HepG2 (cell line): ENCODE data around the gene PMPCB. TPM values are rescaled to one million over a fixed set of nuclear protein-coding genes. Genes with fewer than 3 reads are reported as not detected.

Experiments used
- ARNT2 ChIP-seq: sonication (generic); formaldehyde crosslinking; IDR thresholded peaks from 2 replicates; pipeline ENCODE4 v1.8.0; 2022; ENCODE audit warnings: mild to moderate bottlenecking, low read depth, missing genetic modification reagents, moderate library complexity
- ATRX ChIP-seq: sonication (generic); formaldehyde crosslinking; IDR thresholded peaks from 2 replicates; pipeline ENCODE4 v1.4.0; 2020; ENCODE audit warnings: missing genetic modification reagents, borderline replicate concordance
- BHLHE40 ChIP-seq: IDR thresholded peaks from 2 replicates; pipeline ENCODE4 v1.6.1; 2011; ENCODE audit warnings: low read length, improper control_type of control experiment
- ETV5 ChIP-seq: IDR thresholded peaks from 2 replicates; pipeline ENCODE4 v1.6.1; 2018; ENCODE audit warnings: missing biosample characterization, missing genetic modification reagents, inconsistent platforms, borderline replicate concordance
- HNF4A ChIP-seq: sonication (generic); formaldehyde crosslinking; IDR thresholded peaks from 2 replicates; pipeline ENCODE4 v1.4.0; 2020; ENCODE audit warnings: missing genetic modification reagents
- RNF219 ChIP-seq: sonication (generic); formaldehyde crosslinking; IDR thresholded peaks from 2 replicates; pipeline ENCODE4 v1.5.0; 2020; ENCODE audit warnings: mild to moderate bottlenecking, missing genetic modification reagents
- SMYD3 ChIP-seq: sonication (generic); formaldehyde crosslinking; IDR thresholded peaks from 2 replicates; pipeline ENCODE4 v1.8.1; 2023; ENCODE audit warnings: mild to moderate bottlenecking, missing genetic modification reagents
- SNAPC2 ChIP-seq: sonication (generic); formaldehyde crosslinking; IDR thresholded peaks from 2 replicates; pipeline ENCODE4 v1.8.1; 2022; ENCODE audit warnings: mild to moderate bottlenecking, missing genetic modification reagents
- SRSF4 ChIP-seq: fragments of 200-400 bp; formaldehyde crosslinking; IDR thresholded peaks from one replicate; pipeline ENCODE4 v1.6.1; 2018; ENCODE audit warnings: mild to moderate bottlenecking, low read depth, low read length, moderate library complexity; ENCODE audit not compliant: poor library complexity, severe bottlenecking
- TAF15 ChIP-seq: fragments of 200-400 bp; formaldehyde crosslinking; IDR thresholded peaks from one replicate; pipeline ENCODE4 v1.6.1; 2018; ENCODE audit warnings: mild to moderate bottlenecking, low read depth, low read length; ENCODE audit not compliant: poor library complexity, severe bottlenecking
- TEAD2 ChIP-seq: sonication (generic); formaldehyde crosslinking; IDR thresholded peaks from 2 replicates; pipeline ENCODE4 v1.9.0; 2021; ENCODE audit warnings: missing genetic modification reagents
- ZFP37 ChIP-seq: sonication (generic); formaldehyde crosslinking; IDR thresholded peaks from 2 replicates; pipeline ENCODE4 v1.4.0; 2020; ENCODE audit warnings: missing genetic modification reagents, borderline replicate concordance
- ZNF513 ChIP-seq: sonication (generic); formaldehyde crosslinking; conservative IDR thresholded peaks from 2 replicates; pipeline ENCODE4 v1.5.0; 2020; ENCODE audit warnings: missing genetic modification reagents
- ZNF614 ChIP-seq: IDR thresholded peaks from 2 replicates; pipeline ENCODE4 v1.6.1; 2018; ENCODE audit warnings: missing biosample characterization, missing genetic modification reagents, inconsistent platforms, borderline replicate concordance
- ZNF75D ChIP-seq: sonication (generic); formaldehyde crosslinking; IDR thresholded peaks from 2 replicates; pipeline ENCODE4 v1.8.1; 2023; ENCODE audit warnings: missing genetic modification reagents, mild to moderate bottlenecking, borderline replicate concordance
- ZSCAN25 ChIP-seq: sonication (generic); formaldehyde crosslinking; IDR thresholded peaks from 2 replicates; pipeline ENCODE4 v1.8.0; 2022; ENCODE audit warnings: mild to moderate bottlenecking, missing genetic modification reagents
- polyA plus RNA-seq, 8 experiments: library from polyadenylated mRNA; depleted of rRNA in 3 of 8; stranded (reverse) in 7 of 8; unstranded in 1 of 8; fragments of >200 nt; fragmentation: Illumina TruSeq in 4 of 8; extraction: Trizol in 4 of 8; gene quantifications; 2 replicates each; pipeline versions ENCODE4 v1.2.1 to v1.2.3, GENCODE V29; 2011 to 2016; ENCODE audit warnings: low read depth in 4 of 8, missing spikeins in 1 of 8, mixed read lengths in 1 of 8; ENCODE audit not compliant: insufficient read depth in 1 of 8
- total RNA-seq, 5 experiments: library from RNA; depleted of rRNA; stranded (reverse); fragments of >200 nt; fragmentation: Illumina TruSeq; extraction: Trizol; gene quantifications; 2 replicates each; pipeline ENCODE4 v1.2.3, GENCODE V29; 2016; ENCODE audit warnings: low read depth in 1 of 5
- TF ChIP-seq, protein P1 (sequence below): sonication (generic); formaldehyde crosslinking; conservative IDR thresholded peaks from 2 replicates; pipeline ENCODE4 v1.8.0; 2022; ENCODE audit warnings: low read depth, missing genetic modification reagents
- TF ChIP-seq, protein P2 (sequence below): sonication (generic); formaldehyde crosslinking; IDR thresholded peaks from 2 replicates; pipeline ENCODE4 v1.8.0; 2022; ENCODE audit warnings: missing genetic modification reagents, mild to moderate bottlenecking, inconsistent platforms, borderline replicate concordance
- TF ChIP-seq, protein P3 (sequence below): sonication (generic); formaldehyde crosslinking; IDR thresholded peaks from 2 replicates; pipeline ENCODE4 v1.4.0; 2020; ENCODE audit warnings: mild to moderate bottlenecking, low read depth, missing genetic modification reagents
- TF ChIP-seq, protein P4 (sequence below): sonication (generic); formaldehyde crosslinking; IDR thresholded peaks from 2 replicates; pipeline ENCODE4 v1.5.0; 2020; ENCODE audit warnings: mild to moderate bottlenecking, missing genetic modification reagents

Gene PMPCB
- total and polyA plus RNA-seq, 2 of the 13 experiments (the other 11 are each of a cell fraction or from before 2014, with no cell fraction given): 80.8 to 124 TPM

GRCh38 chr7:103347507-103348267 is 50.5 kb downstream of the PMPCB start, which contains the start of gene PSMC2 (continued):
- no peak for TF ChIP-seq ZNF513 (CRISPR knock-in tag)
- no peak for TF ChIP-seq ZFP37 (CRISPR knock-in tag)
- TF ChIP-seq, protein P1, sequence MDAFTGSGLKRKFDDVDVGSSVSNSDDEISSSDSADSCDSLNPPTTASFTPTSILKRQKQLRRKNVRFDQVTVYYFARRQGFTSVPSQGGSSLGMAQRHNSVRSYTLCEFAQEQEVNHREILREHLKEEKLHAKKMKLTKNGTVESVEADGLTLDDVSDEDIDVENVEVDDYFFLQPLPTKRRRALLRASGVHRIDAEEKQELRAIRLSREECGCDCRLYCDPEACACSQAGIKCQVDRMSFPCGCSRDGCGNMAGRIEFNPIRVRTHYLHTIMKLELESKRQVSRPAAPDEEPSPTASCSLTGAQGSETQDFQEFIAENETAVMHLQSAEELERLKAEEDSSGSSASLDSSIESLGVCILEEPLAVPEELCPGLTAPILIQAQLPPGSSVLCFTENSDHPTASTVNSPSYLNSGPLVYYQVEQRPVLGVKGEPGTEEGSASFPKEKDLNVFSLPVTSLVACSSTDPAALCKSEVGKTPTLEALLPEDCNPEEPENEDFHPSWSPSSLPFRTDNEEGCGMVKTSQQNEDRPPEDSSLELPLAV: no peak
- TF ChIP-seq, protein P2, sequence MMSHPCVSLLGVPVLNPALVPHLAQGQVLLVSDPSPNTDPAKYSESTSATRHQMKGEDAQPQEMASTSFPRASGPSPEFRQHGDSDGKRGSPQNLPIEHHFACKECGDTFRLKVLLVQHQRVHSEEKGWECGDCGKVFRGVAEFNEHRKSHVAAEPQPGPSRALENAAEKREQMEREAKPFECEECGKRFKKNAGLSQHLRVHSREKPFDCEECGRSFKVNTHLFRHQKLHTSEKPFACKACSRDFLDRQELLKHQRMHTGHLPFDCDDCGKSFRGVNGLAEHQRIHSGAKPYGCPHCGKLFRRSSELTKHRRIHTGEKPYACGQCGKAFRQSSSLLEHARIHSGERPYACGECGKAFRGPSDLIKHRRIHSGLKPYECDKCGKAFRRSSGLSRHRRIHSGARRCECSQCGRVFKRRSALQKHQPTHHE: no peak
- TF ChIP-seq ATRX: no peak
- TF ChIP-seq, protein P3, sequence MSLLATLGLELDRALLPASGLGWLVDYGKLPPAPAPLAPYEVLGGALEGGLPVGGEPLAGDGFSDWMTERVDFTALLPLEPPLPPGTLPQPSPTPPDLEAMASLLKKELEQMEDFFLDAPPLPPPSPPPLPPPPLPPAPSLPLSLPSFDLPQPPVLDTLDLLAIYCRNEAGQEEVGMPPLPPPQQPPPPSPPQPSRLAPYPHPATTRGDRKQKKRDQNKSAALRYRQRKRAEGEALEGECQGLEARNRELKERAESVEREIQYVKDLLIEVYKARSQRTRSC (CRISPR knock-in tag): 0 out of 2 replicates have a peak, but pooled peaks have one; percentile 39
- no peak for TF ChIP-seq BHLHE40
- 0 out of 2 replicates have a peak, but pooled peaks have one; percentile 47 for TF ChIP-seq ARNT2
- TF ChIP-seq TAF15: no peak
- TF ChIP-seq SNAPC2: no peak
- TF ChIP-seq SRSF4: no peak
- TF ChIP-seq ZSCAN25 (CRISPR knock-in tag): peak; percentile 38; the same call in 1 of the 2 replicates
- no peak for TF ChIP-seq RNF219 (CRISPR knock-in tag)
- peak; percentile 79 for TF ChIP-seq ZNF614 (CRISPR knock-in tag)
- peak; percentile 90 for TF ChIP-seq ETV5
- TF ChIP-seq, protein P4, sequence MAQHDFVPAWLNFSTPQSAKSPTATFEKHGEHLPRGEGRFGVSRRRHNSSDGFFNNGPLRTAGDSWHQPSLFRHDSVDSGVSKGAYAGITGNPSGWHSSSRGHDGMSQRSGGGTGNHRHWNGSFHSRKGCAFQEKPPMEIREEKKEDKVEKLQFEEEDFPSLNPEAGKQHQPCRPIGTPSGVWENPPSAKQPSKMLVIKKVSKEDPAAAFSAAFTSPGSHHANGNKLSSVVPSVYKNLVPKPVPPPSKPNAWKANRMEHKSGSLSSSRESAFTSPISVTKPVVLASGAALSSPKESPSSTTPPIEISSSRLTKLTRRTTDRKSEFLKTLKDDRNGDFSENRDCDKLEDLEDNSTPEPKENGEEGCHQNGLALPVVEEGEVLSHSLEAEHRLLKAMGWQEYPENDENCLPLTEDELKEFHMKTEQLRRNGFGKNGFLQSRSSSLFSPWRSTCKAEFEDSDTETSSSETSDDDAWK (CRISPR knock-in tag): no peak
- no peak for TF ChIP-seq SMYD3 (CRISPR knock-in tag)
- peak; percentile 38; the same call in 1 of the 2 replicates for TF ChIP-seq HNF4A
- no peak for TF ChIP-seq TEAD2
- no peak for TF ChIP-seq ZNF75D
